WI38 (cell line): ENCODE results near the gene CHM.
"Not testable (repeated sequence)": the region's sequence is repeated elsewhere in the genome, so short reads cannot be mapped to it uniquely, and the experiment has no call there.

Experiments
- H3K4me3 ChIP-seq: 2 replicates; pipeline ENCODE4 v1.5.1; 2011; ENCODE audit warnings: low read depth, mild to moderate bottlenecking, control low read depth, low read length
- CTCF ChIP-seq: IDR thresholded peaks from 2 replicates; pipeline ENCODE4 v1.5.1; 2012; ENCODE audit warnings: low read depth, mild to moderate bottlenecking, control low read depth, low read length

The CHM gene

GRCh38 chrX:86014421-86014820 lies 32.9 kb downstream of the CHM start:
- no peak overlapping the region for H3K4me3 ChIP-seq
- TF ChIP-seq CTCF, result no peak

GRCh38 chrX:86013792-86014191 lies 33.6 kb downstream of the CHM start:
- TF ChIP-seq CTCF, result no peak
- no peak overlapping the region for H3K4me3 ChIP-seq

- H3K4me3 ChIP-seq, result no peak overlapping the region
- no peak for TF ChIP-seq CTCF
These were observed 35.2 kb downstream of the CHM start for GRCh38 chrX:86012188-86012587.

GRCh38 chrX:86009803-86010202 lies 37.6 kb downstream of the CHM start:
- H3K4me3 ChIP-seq, result not testable (repeated sequence)

GRCh38 chrX:86007891-86008290 lies 39.5 kb downstream of the CHM start:
- H3K4me3 ChIP-seq, result not testable (repeated sequence)

- no peak overlapping the region for H3K4me3 ChIP-seq
- TF ChIP-seq CTCF, result no peak
These were observed 45.1 kb downstream of the CHM start for GRCh38 chrX:86002076-86002896.

GRCh38 chrX:85998954-85999353 lies 48.4 kb downstream of the CHM start:
- no peak for TF ChIP-seq CTCF
- no peak overlapping the region for H3K4me3 ChIP-seq

- no peak for TF ChIP-seq CTCF
- H3K4me3 ChIP-seq, result no peak overlapping the region
These were observed 50.8 kb downstream of the CHM start for GRCh38 chrX:85996555-85996954.
